Amygdala (tissue), 56 donors: Measurements from ENCODE around the gene ENOX2.

Experiments used
- DNase-seq, 56 donors: peaks; one replicate each; lab custom pipeline; 2025; lab: John Stamatoyannopoulos, UW

ENOX2 gene

DNA sequence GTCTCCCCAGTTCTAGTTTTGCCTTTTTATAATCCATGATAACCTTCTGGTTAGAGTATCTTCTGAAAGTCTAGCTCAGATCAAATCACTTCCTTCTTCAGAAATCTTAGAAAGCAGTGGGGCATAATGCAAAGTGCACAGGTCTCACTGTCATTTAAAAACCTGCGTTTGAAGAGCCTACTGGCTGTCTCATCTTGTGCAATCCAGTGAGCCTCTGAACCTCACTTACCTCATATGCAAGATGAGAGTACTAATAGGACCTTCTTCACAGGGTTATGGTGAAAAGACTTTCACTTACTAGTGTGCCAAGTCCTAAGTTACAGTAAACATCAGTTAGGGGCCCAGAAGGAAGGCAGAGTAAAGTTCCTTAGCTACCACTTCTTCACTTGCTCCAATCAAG is 131.4 kb downstream of the ENOX2 start:
- no peak for DNase-seq

DNA sequence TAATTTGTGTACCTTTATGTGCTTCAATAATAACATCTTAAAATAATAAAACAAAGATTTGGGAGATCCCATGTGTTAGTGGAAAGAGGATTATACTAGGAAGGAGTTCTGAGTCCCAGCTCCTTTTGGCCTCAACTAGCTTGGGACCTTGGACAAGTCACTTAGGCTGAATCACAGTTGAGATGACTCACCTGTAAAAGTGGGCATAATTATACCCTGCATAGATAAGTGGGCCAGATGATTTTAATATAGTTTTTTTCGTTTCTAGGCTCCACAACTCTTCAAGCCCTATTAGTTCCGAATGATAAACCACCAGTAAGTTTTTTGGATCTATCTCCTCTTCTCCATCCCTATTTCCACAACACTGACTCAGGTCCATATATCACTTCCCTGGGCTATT is 131.8 kb downstream of the ENOX2 start:
- no peak for DNase-seq

DNA sequence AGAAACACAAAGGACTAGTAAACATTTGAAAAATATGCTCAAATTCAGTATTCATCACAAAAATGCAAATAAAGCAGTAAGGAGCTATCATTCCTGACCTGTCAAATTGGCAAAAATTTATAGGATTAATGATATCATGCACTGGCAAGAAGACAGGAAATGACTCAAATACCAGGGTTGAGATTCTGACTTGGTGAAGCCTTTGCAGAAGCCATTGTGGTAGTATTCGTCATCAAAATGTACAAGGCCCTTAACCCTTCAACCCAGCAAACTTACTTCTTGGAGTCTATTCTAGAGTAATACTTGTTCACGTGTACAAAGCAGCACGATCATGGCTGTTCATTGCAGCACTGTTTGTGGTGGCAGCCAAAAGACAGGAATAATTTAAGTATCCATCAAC is 132.4 kb downstream of the ENOX2 start:
- no peak for DNase-seq

DNA sequence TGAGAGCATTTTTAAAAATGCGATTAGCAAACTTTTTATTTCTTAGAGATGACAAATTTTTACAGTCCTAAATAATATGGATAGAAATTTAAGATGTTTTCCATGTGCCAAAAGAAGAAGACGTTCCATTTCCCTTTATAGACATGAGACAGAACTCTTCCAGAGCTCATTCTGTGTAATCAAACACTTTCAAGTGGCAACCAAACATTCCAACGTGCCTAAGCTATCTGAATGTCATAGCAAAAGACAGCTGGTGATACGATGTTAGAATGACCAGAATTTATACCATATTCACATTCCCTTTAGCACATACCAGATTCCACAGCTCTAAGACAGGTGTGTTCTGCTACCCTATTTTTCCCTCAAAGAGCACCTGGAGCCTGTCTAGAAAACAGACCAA is 133.2 kb downstream of the ENOX2 start:
- DNase-seq, result no peak

DNA sequence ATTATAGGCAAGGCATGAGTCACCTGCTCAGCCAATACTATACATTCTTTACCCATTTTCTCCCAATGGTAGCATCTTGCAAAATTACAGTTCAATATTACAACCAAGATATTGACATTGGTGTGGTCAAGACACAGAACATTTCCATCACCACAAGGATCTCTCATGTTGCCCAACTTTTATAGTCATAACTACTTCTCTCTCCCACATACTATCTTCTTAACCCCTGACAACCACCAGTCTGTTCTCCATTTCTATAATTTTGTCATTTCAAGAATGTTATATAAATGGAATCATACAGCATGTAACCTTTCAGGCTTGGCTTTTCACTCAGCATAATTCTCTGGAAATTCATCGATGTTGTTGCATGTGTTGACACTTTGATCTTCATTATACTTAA is 144.9 kb downstream of the ENOX2 start:
- DNase-seq, result no peak

DNA sequence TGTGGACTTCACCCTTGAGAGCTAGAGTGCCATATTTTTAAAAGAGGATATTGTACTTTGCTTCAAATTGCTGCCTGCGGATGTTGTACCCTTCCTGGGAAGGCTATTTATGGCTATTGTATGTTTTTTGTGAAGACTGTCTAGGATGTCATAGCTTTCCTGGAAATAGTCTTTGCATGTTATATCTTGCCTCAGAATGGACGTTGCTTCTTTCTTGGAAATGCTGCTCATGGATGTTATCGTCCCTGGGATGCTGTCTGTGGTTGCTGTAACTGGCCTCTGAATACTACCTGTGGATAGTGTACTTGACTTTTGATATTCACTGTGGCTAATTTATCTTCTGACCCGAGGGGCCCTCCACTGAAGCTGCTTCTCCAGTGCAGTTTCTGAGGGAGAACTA is 146.8 kb downstream of the ENOX2 start:
- no peak for DNase-seq

DNA sequence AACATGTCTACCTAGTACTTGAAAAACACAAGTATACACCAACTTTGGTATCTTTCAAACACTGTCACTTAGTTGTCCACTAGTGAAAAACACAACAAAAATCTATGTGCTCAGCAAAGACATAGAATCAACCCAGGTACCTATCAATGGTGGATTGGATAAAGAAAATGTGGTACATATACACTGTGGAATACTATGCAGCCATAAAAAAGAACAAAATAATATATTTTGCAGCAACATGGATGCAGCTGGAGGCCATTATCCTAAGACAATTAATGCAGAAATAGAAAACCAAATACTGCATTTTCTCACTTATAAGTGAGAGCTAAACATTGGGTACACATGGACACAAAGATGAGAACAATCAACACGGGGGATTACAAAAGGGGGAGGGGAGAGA is 148.7 kb downstream of the ENOX2 start:
- DNase-seq, result no peak

DNA sequence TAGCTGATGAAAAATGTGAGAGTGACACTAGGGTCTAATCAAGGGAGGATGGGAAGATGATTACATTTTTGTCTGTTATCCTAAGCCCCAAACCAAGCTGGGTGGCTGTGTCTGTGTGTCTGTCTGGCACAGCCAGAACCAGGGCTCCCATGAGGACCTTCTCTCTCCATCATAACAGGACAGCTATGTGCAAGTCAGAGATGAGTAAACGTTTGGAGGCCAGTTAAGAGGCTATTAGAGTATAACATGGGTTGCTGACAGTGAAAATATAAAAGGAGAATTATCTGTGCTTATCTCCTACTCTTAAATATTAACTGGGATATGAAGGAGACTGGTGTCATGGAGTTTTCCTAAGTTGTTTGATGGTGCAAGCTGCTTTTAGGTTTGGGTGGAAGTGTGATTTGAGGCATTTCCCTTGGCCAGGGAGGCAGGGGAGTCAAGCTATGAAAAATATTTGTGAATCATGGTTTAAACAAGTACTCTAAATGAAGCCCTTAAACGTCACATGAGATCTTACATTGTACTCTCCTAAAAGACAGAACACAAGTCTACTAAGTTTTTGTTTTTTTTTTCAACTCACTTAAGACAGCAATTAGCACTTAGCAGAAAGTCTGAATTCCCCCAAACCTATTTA is 156.2 kb downstream of the ENOX2 start:
- no peak for DNase-seq

DNA sequence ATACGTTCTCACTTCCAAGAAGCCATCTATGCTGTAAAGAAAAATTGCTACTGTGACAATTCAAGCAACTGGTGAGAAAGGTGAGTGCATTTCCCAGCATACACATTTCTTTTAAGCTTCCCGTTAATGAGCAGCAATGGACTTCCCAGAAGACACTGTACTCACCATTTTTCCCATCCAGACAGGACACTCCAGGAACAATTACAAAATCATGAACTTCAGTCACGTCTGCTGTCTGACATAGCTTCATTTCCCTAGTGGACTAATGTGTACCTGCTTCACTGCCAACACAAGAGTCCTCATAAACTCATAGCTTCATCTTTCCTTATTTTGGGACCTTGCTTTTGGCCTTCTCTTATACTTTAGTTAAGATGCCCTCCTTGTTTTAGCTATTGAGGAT is 156.9 kb downstream of the ENOX2 start:
- DNase-seq, result no peak

DNA sequence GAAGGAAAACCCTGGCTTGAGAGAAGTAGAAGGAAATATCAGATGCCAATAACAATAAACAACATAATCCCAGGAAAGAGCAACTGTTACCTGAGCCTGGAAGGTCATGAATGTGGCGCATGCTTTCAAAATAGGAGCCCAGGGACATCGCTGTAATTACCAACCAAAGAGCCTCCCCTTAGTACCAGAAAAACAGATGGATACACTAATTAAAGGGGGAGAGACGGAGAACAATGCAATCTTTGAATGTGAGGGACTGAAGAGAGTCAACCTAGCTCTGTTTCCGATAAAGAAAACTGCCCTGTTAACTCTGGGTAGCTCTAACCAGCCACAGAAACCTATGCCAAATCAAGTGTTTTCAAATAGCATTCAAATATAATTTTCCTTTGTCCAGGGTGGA is 161.4 kb downstream of the ENOX2 start:
- no peak for DNase-seq

DNA sequence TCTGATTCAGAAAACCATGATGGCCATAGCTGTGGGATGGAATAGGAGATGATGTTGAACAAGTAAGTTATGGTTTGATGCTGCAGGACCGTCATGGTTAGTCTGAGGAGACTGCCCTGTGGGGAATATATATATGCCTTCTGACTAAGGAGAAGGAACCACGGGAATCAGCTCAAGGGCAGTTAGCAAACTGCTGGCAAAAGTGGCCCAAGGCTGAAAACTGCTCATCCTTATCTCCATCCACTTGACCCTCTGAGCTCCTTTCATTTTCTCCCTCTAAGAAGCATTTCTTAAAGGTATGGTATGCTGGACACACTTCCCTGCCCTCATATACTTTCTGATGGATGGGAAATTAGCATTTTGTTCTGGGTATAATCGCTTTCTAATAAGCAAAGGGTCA is 161.9 kb downstream of the ENOX2 start:
- DNase-seq, result no peak

DNA sequence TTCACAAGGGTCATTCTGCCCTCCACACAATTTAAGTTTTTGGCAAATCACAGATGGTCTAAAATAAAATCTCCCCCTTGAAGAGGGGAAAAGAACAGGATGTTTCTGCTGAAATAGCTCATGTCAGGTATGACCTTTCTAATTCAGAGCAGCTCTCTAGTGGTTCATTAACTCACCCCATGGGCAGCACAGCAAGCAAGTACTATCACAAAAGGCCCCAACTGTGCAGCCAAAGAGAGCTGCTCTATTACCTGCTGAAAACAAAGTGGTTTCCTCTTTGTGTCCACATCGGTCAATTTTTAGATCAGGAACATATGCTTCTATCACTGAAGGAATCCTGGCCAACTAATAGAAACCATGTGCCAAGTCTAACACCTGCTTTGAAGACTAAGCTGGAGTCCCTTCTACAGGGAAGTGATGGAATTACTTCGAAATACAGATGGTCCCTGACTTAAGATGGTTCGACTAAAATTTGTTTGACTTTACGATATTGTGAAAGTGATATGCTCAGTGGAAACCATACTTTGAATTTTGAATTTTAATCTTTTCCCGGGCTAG is 164.3 kb downstream of the ENOX2 start:
- DNase-seq, result no peak

DNA sequence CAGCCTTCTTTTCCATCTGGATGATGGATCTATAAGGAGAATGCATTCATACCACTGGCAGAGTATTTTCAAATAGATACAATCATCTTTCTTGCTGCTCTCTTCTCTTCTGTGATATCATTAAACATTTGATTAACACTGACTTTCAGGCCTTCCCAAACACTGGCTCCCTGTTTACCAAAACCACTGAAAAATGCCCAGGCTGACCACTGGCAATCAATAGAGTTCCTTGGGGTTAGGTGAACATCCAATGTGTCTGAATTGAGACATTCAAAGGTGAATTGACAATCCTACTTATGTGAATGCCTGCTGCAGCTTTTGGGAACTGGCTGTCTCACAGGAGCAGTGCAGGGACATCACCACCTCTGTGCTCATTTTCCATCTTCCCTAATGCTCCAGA is 168.3 kb downstream of the ENOX2 start:
- no peak for DNase-seq

DNA sequence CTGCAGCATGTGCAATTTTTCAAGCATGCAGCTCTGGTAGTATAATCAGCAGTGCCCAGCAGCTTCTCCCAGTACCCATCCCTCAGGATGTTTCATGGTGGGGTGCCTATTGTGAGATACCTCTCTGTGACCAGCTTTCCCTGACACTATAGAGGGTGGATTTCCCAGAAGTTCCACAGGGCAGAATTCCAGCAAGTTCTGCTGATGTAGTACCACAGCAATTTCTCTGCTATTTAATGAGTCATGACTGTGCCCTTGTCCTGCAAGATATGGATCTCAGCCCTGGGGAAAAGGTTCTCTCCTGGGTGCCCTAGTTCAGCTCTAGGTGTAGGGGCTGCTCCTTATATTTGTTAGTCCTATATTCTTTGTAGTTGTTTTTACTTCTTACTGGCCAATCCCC is 174.8 kb downstream of the ENOX2 start:
- no peak for DNase-seq

DNA sequence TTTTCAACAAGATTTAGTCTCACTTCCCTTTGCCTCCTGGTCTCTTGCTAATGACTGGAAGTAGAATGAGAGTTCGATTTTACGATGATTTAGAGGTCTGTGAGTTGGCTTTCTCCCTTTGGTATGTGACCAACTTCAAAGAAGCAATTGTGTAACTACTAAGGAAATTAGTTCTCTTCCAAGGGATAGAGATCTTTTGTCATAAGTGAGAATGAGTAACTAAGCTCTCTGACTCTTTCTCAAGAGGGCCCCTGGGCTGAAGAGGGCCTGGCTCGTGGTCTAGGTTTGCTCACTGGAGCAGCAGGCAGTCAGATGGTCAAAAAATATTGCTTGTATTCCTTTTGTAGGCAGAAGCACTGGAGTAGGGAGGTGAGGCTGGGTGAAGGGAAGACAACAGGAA is 176.3 kb downstream of the ENOX2 start:
- DNase-seq, result peak in 1 of 56 donors; percentile 3

DNA sequence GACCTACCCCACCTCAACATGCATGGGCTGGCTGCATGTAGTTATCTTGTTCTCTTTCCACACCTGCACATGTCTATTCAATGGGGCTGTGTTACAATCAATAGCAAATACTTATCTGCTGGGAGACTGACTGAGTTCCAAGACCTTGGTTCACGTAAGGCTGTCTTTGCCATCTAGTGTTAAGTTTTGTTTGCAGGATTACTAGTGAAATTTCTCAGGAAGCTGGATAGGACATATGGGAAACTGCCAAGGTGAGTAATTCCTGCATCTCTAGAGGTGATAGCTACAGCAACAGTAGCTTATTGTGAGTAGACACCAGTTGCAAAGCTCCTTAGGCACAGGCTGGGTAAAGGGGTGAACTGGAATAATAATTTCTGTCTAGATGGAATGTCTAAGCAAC is 177.5 kb downstream of the ENOX2 start:
- no peak for DNase-seq

DNA sequence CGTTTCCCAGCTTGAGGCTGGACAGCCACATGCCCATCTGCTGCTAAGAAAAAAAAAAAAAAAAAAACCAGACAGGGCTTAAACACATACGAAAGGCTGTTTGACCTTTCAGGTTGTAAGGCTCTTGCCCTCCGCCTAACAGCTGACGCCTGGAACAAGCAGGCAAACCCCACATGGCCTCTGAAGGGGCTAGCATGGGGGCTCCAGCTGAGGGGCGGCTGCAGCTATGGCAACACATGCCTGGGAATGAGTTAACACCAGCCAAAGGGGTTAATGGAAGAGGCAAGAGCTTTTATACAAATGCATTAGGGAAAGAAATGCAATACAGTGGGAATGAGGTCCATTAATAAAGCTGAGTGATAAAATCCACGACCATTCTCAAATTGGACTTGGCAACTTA is 183.6 kb downstream of the ENOX2 start:
- DNase-seq, result no peak

DNA sequence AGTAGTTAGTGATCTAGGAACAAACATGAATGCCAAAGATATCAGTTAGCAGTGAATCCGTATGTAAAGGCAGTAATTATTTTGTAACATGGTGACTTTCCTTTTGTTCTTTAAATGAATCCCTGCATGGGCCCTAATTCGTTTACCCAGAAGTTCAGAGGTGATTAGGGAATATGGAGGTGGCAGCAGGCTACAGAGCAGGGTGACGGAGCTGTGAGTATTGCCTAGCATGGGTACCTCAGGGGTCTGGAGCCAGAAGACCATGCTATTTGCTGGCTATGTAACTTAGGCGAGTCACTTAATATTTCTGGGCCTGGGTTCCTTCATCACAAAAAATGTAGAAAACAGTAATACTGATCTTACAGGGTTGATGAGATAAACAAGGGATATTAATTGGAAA is 184.9 kb downstream of the ENOX2 start:
- no peak for DNase-seq

DNA sequence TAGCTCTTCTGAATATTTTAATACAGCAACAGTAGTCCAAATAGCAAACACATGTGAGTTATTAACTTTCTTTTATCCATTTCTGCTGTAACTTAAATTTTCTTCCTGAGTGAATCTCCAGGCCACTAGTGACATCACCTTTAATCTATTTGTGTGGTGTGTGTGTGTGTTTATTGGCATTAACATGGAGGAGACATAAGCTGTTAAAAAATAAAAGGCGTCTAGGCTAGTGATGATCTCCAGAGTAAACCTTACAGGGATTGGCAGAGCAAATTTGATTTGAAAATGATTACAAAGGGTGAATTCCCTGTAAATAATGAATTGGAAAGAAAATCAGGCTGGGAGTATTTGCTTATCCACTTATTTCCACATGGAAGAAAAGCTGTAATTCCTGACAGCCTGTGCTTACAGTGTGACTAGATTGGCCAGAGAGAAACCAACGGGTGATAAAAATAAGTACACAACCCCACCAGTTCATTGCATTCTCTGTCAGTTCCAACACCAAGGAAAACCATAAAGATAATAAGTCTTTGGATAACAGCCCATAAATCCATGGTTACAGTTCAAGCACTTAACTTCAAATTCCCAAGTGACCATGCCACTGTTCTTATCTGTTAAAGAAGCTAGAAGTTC is 186.1 kb downstream of the ENOX2 start:
- no peak for DNase-seq

DNA sequence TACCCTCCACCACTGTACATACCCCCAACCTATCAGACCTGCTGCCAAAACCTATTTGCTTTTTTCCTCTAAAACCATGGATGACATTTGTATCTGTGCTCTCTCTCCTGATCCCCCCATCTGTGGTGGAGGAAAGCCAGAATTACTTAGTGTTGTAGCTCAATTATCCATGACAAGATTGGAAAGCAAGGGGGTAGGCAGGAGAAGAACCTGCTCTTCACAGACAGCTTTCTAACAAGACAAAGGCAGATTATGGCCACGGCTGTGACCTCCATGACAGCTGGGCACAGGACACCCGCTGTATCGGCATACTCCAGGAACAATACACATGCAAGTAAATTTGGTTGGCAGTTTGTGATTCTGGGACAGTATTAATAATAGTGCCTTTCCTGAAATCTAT is 186.7 kb downstream of the ENOX2 start:
- DNase-seq, result peak in 1 of 56 donors; percentile 3

DNA sequence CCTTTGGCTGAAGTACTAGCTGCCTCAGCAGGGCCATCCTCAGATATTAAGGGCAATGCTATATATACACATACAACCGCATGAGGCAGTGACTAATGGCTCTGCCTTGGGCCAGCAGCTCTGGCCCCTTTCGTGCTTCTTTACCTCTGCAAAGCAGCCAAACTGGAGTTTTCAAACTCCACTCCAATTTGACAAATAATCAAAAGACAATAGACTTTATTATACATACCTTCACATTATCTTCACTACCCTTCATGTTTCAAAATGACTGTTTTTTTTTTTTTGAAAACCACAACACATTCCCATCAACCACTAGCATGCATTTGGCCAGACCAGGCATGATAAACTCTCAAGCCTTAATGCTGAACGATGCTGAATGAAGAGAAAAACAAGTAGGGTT is 187.7 kb downstream of the ENOX2 start:
- no peak for DNase-seq

DNA sequence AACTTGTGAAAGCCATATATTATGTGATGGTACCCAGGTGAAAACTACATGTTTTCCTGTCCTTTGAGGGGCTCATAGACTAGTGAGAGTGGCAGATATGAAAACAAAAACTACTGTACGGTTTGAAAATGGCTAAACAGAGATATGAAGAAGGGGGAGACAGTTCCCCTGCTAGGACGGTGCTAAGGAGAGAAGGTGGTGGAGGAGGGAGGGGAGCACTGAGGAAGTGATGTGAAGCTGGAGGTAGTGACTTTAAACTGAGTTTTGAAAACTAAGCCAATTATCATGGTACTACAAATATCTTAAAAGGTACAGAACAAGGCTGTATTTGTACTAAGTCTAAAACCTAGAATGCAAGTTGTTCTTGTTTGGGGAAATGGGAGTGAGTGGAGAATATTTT is 188.3 kb downstream of the ENOX2 start:
- no peak for DNase-seq

DNA sequence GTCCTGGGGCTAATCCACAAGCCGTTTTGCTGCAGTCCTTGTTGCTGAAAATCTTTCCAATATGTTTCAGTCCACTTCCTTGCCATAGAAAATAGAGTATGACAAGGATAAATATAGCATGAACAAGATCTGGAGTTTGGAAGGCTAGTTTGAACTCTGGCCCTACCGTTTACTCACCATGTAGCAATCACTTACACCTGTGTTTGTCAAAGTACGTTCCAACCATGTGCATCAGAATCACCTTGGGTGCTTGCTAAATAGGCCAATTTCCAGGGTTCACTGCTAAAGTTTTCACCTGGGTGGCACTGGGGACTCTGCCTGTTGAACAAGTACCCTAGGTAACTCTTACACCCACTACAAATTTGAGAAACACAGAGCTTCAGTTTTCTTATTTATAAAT is 188.9 kb downstream of the ENOX2 start:
- DNase-seq, result no peak
